Endothelial cell of umbilical vein (primary cell): ENCODE results near the gene RNF187. TPM values are rescaled to one million over a fixed set of nuclear protein-coding genes. Genes with fewer than 3 reads are reported as not detected.

Source experiments
- BruUV-seq: library from RNA; stranded (reverse); fragments of 400-500 nt; replicated peaks from 2 replicates; lab custom pipeline; 2021; lab: Mats Ljungman, UMichigan
- CTCF ChIA-PET: fragments of 300-600, 350-600 bp; sonication (Branson Sonifier 250); formaldehyde crosslinking; loops from one replicate; lab custom pipeline; 2021; ENCODE audit warnings: antibody characterized with exemption, inconsistent platforms; lab: Charles Lee
- POLR2A ChIA-PET: fragments of 300-600, 350-600 bp; sonication (Branson Sonifier 250); formaldehyde crosslinking; loops from one replicate; lab custom pipeline; 2021; ENCODE audit warnings: antibody characterized with exemption, inconsistent platforms; lab: Charles Lee
- DNase-seq: peaks from one replicate; pipeline ENCODE4 v3.0.0-alpha.2; 2011; ENCODE audit warnings: low read depth, low spot score
- FAIRE-seq: peaks from 2 replicates; lab custom pipeline; 2011; peaks lifted over from hg19 to GRCh38; lab: Jason Lieb, UNC
- H2AFZ ChIP-seq: 2 replicates; pipeline ENCODE4 v1.6.0; 2012; ENCODE audit warnings: low read depth, low read length, control low read depth, inconsistent platforms
- H3K27ac ChIP-seq: 2 replicates; pipeline ENCODE4 v1.5.1; 2011; ENCODE audit warnings: low read depth, mild to moderate bottlenecking, control low read depth, low read length, moderate library complexity; ENCODE audit not compliant: insufficient read depth
- H3K27me3 ChIP-seq, 2 experiments: 2 replicates each; pipeline versions ENCODE4 v1.6.0 to v1.6.1; 2011; ENCODE audit warnings: low read length in 2 of 2, mixed read lengths in 1 of 2; ENCODE audit not compliant: control insufficient read depth in 2 of 2, insufficient read depth in 2 of 2
- H3K36me3 ChIP-seq, 2 experiments: 2 replicates in 1 of 2; 3 replicates in 1 of 2; pipeline ENCODE4 v1.5.1; 2011; ENCODE audit warnings: low read length in 2 of 2, mild to moderate bottlenecking in 1 of 2, moderate library complexity in 1 of 2; ENCODE audit not compliant: control insufficient read depth in 2 of 2, insufficient read depth in 2 of 2; ENCODE audit errors: extremely low read depth in 1 of 2
- H3K4me1 ChIP-seq: 3 replicates; pipeline ENCODE4 v1.5.1; 2011; ENCODE audit warnings: mild to moderate bottlenecking, low read length; ENCODE audit not compliant: control insufficient read depth, insufficient read depth; ENCODE audit errors: extremely low read depth
- H3K4me2 ChIP-seq: 2 replicates; pipeline ENCODE4 v1.6.1; 2011; ENCODE audit warnings: low read length, control low read depth, mixed read lengths; ENCODE audit not compliant: insufficient read depth
- H3K4me3 ChIP-seq, 3 experiments: fragments of 200-600 bp in 1 of 3; sonication (generic), shearing (Covaris generic) in 1 of 3; replicated peaks in 1 of 3; 2 replicates each; pipeline ENCODE4 v1.5.1; 2011 to 2016; ENCODE audit warnings: control low read depth in 3 of 3, low read length in 3 of 3, mild to moderate bottlenecking in 2 of 3, inconsistent platforms in 1 of 3, low read depth in 1 of 3, moderate library complexity in 1 of 3; ENCODE audit not compliant: insufficient read depth in 1 of 3
- H3K79me2 ChIP-seq: 2 replicates; pipeline ENCODE4 v1.6.0; 2012; ENCODE audit warnings: low read length, inconsistent platforms; ENCODE audit not compliant: control insufficient read depth, insufficient read depth
- H3K9ac ChIP-seq: replicated peaks from 2 replicates; pipeline ENCODE3; 2011; ENCODE audit warnings: low read length, control low read depth; ENCODE audit not compliant: insufficient read depth; ENCODE audit errors: extremely low read depth
- H3K9me1 ChIP-seq: replicated peaks from 3 replicates; pipeline ENCODE4 v1.6.0; 2011; ENCODE audit warnings: mild to moderate bottlenecking, low read length; ENCODE audit not compliant: control insufficient read depth, insufficient read depth; ENCODE audit errors: extremely low read depth
- H3K9me3 ChIP-seq: replicated peaks from 2 replicates; pipeline ENCODE4 v1.5.1; 2012; ENCODE audit warnings: low read length, inconsistent platforms; ENCODE audit not compliant: control insufficient read depth, insufficient read depth
- H4K20me1 ChIP-seq: replicated peaks from 2 replicates; pipeline ENCODE3; 2011; ENCODE audit warnings: mild to moderate bottlenecking, low read length; ENCODE audit not compliant: control insufficient read depth, insufficient read depth; ENCODE audit errors: extremely low read depth
- EZH2 ChIP-seq: IDR thresholded peaks from 2 replicates; pipeline ENCODE4 v1.6.1; 2012; ENCODE audit warnings: borderline replicate concordance, low read depth, mild to moderate bottlenecking, moderate library complexity, low read length, inconsistent platforms; ENCODE audit not compliant: severe bottlenecking
- FOS ChIP-seq: IDR thresholded peaks from 2 replicates; pipeline ENCODE4 v1.6.1; 2011; ENCODE audit warnings: mild to moderate bottlenecking, low read length, moderate library complexity, borderline replicate concordance; ENCODE audit not compliant: insufficient read depth
- GATA2 ChIP-seq: IDR thresholded peaks from 2 replicates; pipeline ENCODE4 v1.7.0; 2011; ENCODE audit warnings: low read depth, mild to moderate bottlenecking, moderate library complexity, mixed read lengths, low read length; ENCODE audit not compliant: insufficient read length, insufficient read depth
- JUN ChIP-seq: IDR thresholded peaks from 2 replicates; pipeline ENCODE4 v1.6.1; 2011; ENCODE audit warnings: borderline replicate concordance, low read depth; ENCODE audit not compliant: insufficient read length, insufficient read depth
- MAX ChIP-seq: IDR thresholded peaks from 2 replicates; pipeline ENCODE4 v1.6.1; 2011; ENCODE audit not compliant: insufficient read depth, insufficient read length
- MYC ChIP-seq: IDR thresholded peaks from one replicate; pipeline ENCODE4 v1.6.1; 2011; ENCODE audit warnings: mild to moderate bottlenecking, low read depth, low read length
- POLR2A ChIP-seq: IDR thresholded peaks from 2 replicates; pipeline ENCODE4 v1.6.1; 2012; ENCODE audit warnings: low read depth, mild to moderate bottlenecking, control low read depth, low read length
- POLR2AphosphoS5 ChIP-seq: IDR thresholded peaks from 2 replicates; pipeline ENCODE4 v1.6.1; 2012; ENCODE audit warnings: low read depth, mild to moderate bottlenecking, control low read depth, low read length, moderate library complexity; ENCODE audit not compliant: insufficient read depth
- dilution Hi-C: fragments of 300-500 bp; cut with MboI; formaldehyde crosslinking; loops from one replicate; pipeline ENCODE4 v1.15.0; 2019; ENCODE audit warnings: low sequenced_read_pairs; ENCODE audit not compliant: extremely low pct_ligation_motif_present
- intact Hi-C: fragments of 100-400 bp; cut with micrococcal nuclease; formaldehyde crosslinking; loops from one replicate; pipeline ENCODE4 v1.10.0; 2022
- polyA plus RNA-seq, 4 experiments: library from polyadenylated mRNA; depleted of rRNA in 3 of 4; stranded (reverse) in 3 of 4; unstranded in 1 of 4; fragments of >200 nt; gene quantifications; 2 replicates each; pipeline versions ENCODE4 v1.2.1 to v1.2.3, GENCODE V29; 2011 to 2012; ENCODE audit warnings: missing spikeins in 1 of 4
- total RNA-seq: library from RNA; stranded (reverse); gene quantifications from 2 replicates; pipeline ENCODE4 v1.2.3, GENCODE V29; 2021
- TF ChIP-seq, protein P1 (sequence below), 2 donors: IDR thresholded peaks; 1 replicate in 1 of 2; 2 replicates in 1 of 2; pipeline ENCODE4 v1.5.1; 2011; ENCODE audit warnings: low read length in 2 of 2, mild to moderate bottlenecking in 2 of 2, moderate library complexity in 2 of 2, control low read depth in 1 of 2, inconsistent platforms in 1 of 2, low read depth in 1 of 2; ENCODE audit not compliant: insufficient read depth in 1 of 2; ENCODE audit errors: extremely low read depth in 1 of 2

Gene RNF187
- total and polyA plus RNA-seq, 2 donors (not counting 3 experiments of a cell fraction or from before 2014, with no cell fraction given): 48.0 to 86.4 TPM

DNA sequence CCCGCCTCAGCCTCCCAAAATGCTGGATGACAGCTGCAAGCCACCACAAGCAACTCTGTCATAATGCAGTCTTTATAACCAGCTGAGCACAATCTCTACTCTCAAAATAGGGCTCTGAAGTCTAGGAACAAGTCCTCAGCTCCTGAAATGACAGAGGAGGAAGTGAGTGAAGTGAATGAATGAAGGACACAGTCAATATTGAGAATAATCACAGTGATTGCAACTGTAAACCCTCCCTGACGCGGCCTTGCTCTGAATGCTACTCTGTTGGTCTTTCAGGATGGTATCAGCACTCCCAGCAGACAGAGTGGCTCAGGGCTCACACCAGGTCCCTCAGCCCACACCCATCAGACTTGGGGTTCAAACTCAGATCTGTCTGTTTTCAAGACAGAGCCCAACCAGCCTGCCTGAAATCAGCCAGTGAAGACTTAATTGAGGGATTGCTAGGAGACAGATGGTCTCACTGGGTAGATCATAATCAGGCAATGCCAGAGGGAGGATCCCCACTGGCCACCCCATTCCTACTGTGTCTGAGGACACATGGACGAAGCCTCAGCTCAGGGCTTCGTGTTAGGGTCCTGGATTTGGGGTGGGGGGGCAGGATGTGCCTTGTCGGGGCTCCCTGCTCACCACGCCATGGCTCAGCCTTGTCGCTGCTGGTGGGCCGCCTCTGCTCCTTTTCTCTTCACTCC, 20.9 kb downstream of the RNF187 start:
- no peak for FAIRE-seq
- intact Hi-C loops: no loop called here

More for the DNA sequence above, 20.9 kb downstream of the RNF187 start:
- dilution Hi-C loops: no loop called here
- no peak for DNase-seq
- H2AFZ ChIP-seq: no peak overlapping the region
- H3K4me3 ChIP-seq: no peak overlapping the region
- H3K9me1 ChIP-seq: no peaks in the 10 kb centered on the region
- H4K20me1 ChIP-seq: no peaks in the 10 kb centered on the region
- H3K27me3 ChIP-seq: peaks cover 8 to 9% of the 10 kb centered on the region in 2 experiments
- H3K9me3 ChIP-seq: no peaks in the 10 kb centered on the region
- H3K9ac ChIP-seq: no peak overlapping the region
- no peaks in the 10 kb centered on the region for H3K4me1 ChIP-seq
- CTCF ChIA-PET: no interaction called here
- POLR2A ChIA-PET: no interaction called here
- no peak for TF ChIP-seq MAX
- no peak for TF ChIP-seq JUN
- no peak for TF ChIP-seq POLR2AphosphoS5
- no peak for TF ChIP-seq EZH2
- no peak for TF ChIP-seq GATA2
- TF ChIP-seq POLR2A: no peak
- TF ChIP-seq MYC: no peak
- TF ChIP-seq, protein P1, sequence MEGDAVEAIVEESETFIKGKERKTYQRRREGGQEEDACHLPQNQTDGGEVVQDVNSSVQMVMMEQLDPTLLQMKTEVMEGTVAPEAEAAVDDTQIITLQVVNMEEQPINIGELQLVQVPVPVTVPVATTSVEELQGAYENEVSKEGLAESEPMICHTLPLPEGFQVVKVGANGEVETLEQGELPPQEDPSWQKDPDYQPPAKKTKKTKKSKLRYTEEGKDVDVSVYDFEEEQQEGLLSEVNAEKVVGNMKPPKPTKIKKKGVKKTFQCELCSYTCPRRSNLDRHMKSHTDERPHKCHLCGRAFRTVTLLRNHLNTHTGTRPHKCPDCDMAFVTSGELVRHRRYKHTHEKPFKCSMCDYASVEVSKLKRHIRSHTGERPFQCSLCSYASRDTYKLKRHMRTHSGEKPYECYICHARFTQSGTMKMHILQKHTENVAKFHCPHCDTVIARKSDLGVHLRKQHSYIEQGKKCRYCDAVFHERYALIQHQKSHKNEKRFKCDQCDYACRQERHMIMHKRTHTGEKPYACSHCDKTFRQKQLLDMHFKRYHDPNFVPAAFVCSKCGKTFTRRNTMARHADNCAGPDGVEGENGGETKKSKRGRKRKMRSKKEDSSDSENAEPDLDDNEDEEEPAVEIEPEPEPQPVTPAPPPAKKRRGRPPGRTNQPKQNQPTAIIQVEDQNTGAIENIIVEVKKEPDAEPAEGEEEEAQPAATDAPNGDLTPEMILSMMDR (IDR thresholded peaks at IDR 0.05; ENCODE audit: extremely low read depth in 1 of 2, insufficient read depth in 1 of 2, low read depth in 1 of 2, low read length in 2 of 2): no peak
- TF ChIP-seq FOS: no peak
- no peaks in the 10 kb centered on the region for H3K36me3 ChIP-seq
- H3K4me2 ChIP-seq: no peak overlapping the region
- no peak overlapping the region for H3K27ac ChIP-seq
- no TSS peak for BruUV-seq
- no peaks in the 10 kb centered on the region for H3K79me2 ChIP-seq
